MCF 10A (cell line): ENCODE data around the gene TCF12. TPM values are rescaled to one million over a fixed set of nuclear protein-coding genes. Genes with fewer than 3 reads are reported as not detected.

Experiments
- BruUV-seq: library from RNA; stranded (reverse); fragments of 400-500 nt; replicated peaks from 2 replicates; lab custom pipeline; 2021; lab: Mats Ljungman, UMichigan
- CTCF ChIA-PET: fragments of 300-600 bp; sonication (Branson Sonifier 250); formaldehyde crosslinking; extraction: SDS; loops from one replicate; lab custom pipeline; 2021; ENCODE audit warnings: antibody characterized with exemption, inconsistent platforms; lab: Yijun Ruan, JAX
- POLR2A ChIA-PET: fragments of 300-600, 350-650 bp; sonication (Branson Sonifier 250); formaldehyde crosslinking; extraction: SDS; loops from one replicate; lab custom pipeline; 2020; ENCODE audit warnings: antibody characterized with exemption, inconsistent platforms; lab: Yijun Ruan, JAX
- DNase-seq: peaks from one replicate; pipeline ENCODE4 v3.0.0-alpha.2; 2018; ENCODE audit not compliant: unreplicated experiment
- H3K27ac Mint-ChIP-seq: one replicate; pipeline ENCODE4 v1.8.0; 2022; ENCODE audit warnings: mild to moderate bottlenecking, low read depth, mixed read lengths; ENCODE audit not compliant: unreplicated experiment
- H3K27me3 Mint-ChIP-seq: one replicate; pipeline ENCODE4 v1.8.0; 2022; ENCODE audit warnings: mixed read lengths; ENCODE audit not compliant: insufficient read depth, unreplicated experiment
- H3K36me3 Mint-ChIP-seq: one replicate; pipeline ENCODE4 v1.8.0; 2022; ENCODE audit warnings: mild to moderate bottlenecking, moderate library complexity, mixed read lengths; ENCODE audit not compliant: insufficient read depth, unreplicated experiment
- H3K4me1 Mint-ChIP-seq: one replicate; pipeline ENCODE4 v1.8.0; 2022; ENCODE audit warnings: mixed read lengths; ENCODE audit not compliant: insufficient read depth, unreplicated experiment
- H3K4me3 Mint-ChIP-seq: one replicate; pipeline ENCODE4 v1.8.0; 2022; ENCODE audit warnings: mild to moderate bottlenecking, moderate library complexity, mixed read lengths; ENCODE audit not compliant: unreplicated experiment
- H3K9me3 Mint-ChIP-seq: one replicate; pipeline ENCODE4 v1.8.0; 2022; ENCODE audit warnings: mixed read lengths; ENCODE audit not compliant: unreplicated experiment
- CTCF ChIP-seq: fragments of 200-600 bp; IDR thresholded peaks from one replicate; pipeline ENCODE4 v1.8.0; 2022; ENCODE audit warnings: antibody characterized with exemption, mild to moderate bottlenecking; ENCODE audit not compliant: unreplicated experiment
- intact Hi-C: fragments of 100-400 bp; cut with micrococcal nuclease; formaldehyde crosslinking; loops from 2 replicates; pipeline ENCODE4 v1.14.1; 2022
- total RNA-seq: library from RNA; stranded (reverse); gene quantifications from 2 replicates; pipeline ENCODE4 v1.2.3, GENCODE V29; 2022

TCF12 gene
- total RNA-seq, 1 experiment from 2014 or later: 140 TPM

GRCh38 chr15:56886363-56886931 lies 32.0 kb upstream of the TCF12 start:
- H3K27ac Mint-ChIP-seq: peak overlapping the region; percentile 61
- BruUV-seq: TSS peak; percentile 94
- no peak for DNase-seq
- peaks cover 7% of the 10 kb centered on the region for H3K36me3 Mint-ChIP-seq
- TF ChIP-seq CTCF: no peak
- no peaks in the 10 kb centered on the region for H3K9me3 Mint-ChIP-seq
- intact Hi-C loops: loop anchor here (10.0 kb wide), 1 partner anchor 272 kb away; no protein-coding TSS in a partner anchor
- H3K4me3 Mint-ChIP-seq: peak overlapping the region; percentile 81
- H3K27me3 Mint-ChIP-seq: no peaks in the 10 kb centered on the region
- POLR2A ChIA-PET: interaction anchor here (0.6 to 3.1 kb wide), 12 partner anchors 13 to 395 kb away, joined by 4 to 88 read pairs (median 4); partner anchors contain the start of gene TCF12
- CTCF ChIA-PET: interaction anchor here (0.5 to 1.1 kb wide), 3 partner anchors 64 to 409 kb away, joined by 3 read pairs; no protein-coding TSS in a partner anchor
- H3K4me1 Mint-ChIP-seq: peaks cover 24% of the 10 kb centered on the region

GRCh38 chr15:56886932-56887781 lies 31.3 kb upstream of the TCF12 start:
- H3K27ac Mint-ChIP-seq: peak overlapping the region; percentile 61
- ChIA-PET POLR2A (interaction anchor here (0.6 to 3.1 kb wide), 31 partner anchors 12 to 396 kb away, joined by 3 to 88 read pairs (median 4); partner anchors contain the start of genes TCF12 and ZNF280D), CTCF (interaction anchor here (0.6 to 1.1 kb wide), 4 partner anchors 65 to 332 kb away, joined by 3 read pairs; no protein-coding TSS in a partner anchor)
- peak; percentile 93 for DNase-seq
- BruUV-seq: no TSS peak
- no peak for TF ChIP-seq CTCF
- H3K9me3 Mint-ChIP-seq: no peaks in the 10 kb centered on the region
- H3K4me1 Mint-ChIP-seq: peaks cover 24% of the 10 kb centered on the region
- intact Hi-C loops: loop anchor here (1.0 to 10.0 kb wide), 3 partner anchors 31 to 391 kb away; partner anchors contain the start of gene TCF12
- H3K27me3 Mint-ChIP-seq: no peaks in the 10 kb centered on the region
- peaks cover 7% of the 10 kb centered on the region for H3K36me3 Mint-ChIP-seq
- H3K4me3 Mint-ChIP-seq: peak overlapping the region; percentile 81

GRCh38 chr15:56887782-56888438 lies 30.5 kb upstream of the TCF12 start:
- peak overlapping the region; percentile 81 for H3K4me3 Mint-ChIP-seq
- peak overlapping the region; percentile 61 for H3K27ac Mint-ChIP-seq
- H3K27me3 Mint-ChIP-seq: no peaks in the 10 kb centered on the region
- intact Hi-C loops: loop anchor here (1.0 to 10.0 kb wide), 3 partner anchors 30 to 392 kb away; partner anchors contain the start of gene TCF12
- ChIA-PET CTCF (interaction anchor here (0.6 to 1.1 kb wide), 4 partner anchors 65 to 331 kb away, joined by 3 read pairs; no protein-coding TSS in a partner anchor), POLR2A (interaction anchor here (0.6 to 3.1 kb wide), 20 partner anchors 11 to 262 kb away, joined by 3 to 88 read pairs (median 4); partner anchors contain the start of genes TCF12 and ZNF280D)
- TSS peak; percentile 74 for BruUV-seq
- H3K9me3 Mint-ChIP-seq: no peaks in the 10 kb centered on the region
- DNase-seq: no peak
- H3K36me3 Mint-ChIP-seq: peaks cover 7% of the 10 kb centered on the region
- TF ChIP-seq CTCF: no peak
- peaks cover 24% of the 10 kb centered on the region for H3K4me1 Mint-ChIP-seq
